GM19035 (cell line): ENCODE results near the gene GPT2.
A peak's percentile ranks its signal among the peaks of the same experiment; 100 is the strongest.
"Not testable (repeated sequence)": the region's sequence is repeated elsewhere in the genome, so short reads cannot be mapped to it uniquely, and the experiment has no call there.

ENCODE experiments used
- ATAC-seq: cut with Tn5 transposase; IDR thresholded peaks from one replicate; pipeline ENCODE4 v1.9.1; 2021; ENCODE audit not compliant: unreplicated experiment

The GPT2 gene

GRCh38 chr16:46918905-46919792 lies 35.0 kb downstream of the GPT2 start:
- peak; percentile 92 for ATAC-seq

GRCh38 chr16:46920402-46921068 lies 36.4 kb downstream of the GPT2 start:
- ATAC-seq: no peak

GRCh38 chr16:46922239-46922638 lies 38.1 kb downstream of the GPT2 start:
- ATAC-seq: no peak

- ATAC-seq: no peak
Measured at GRCh38 chr16:46923513-46924295, 39.5 kb downstream of the GPT2 start.

- no peak for ATAC-seq
Measured at GRCh38 chr16:46924402-46924801, 40.2 kb downstream of the GPT2 start.

GRCh38 chr16:46926470-46927225 lies 42.5 kb downstream of the GPT2 start:
- no peak for ATAC-seq

- ATAC-seq: no peak
Measured at GRCh38 chr16:46927273-46927672, 43.1 kb downstream of the GPT2 start.

GRCh38 chr16:46928811-46929210 lies 44.6 kb downstream of the GPT2 start:
- no peak for ATAC-seq

- ATAC-seq: no peak
Measured at GRCh38 chr16:46929378-46930332, 45.5 kb downstream of the GPT2 start.

GRCh38 chr16:46930861-46931260 lies 46.7 kb downstream of the GPT2 start:
- ATAC-seq: no peak

- no peak for ATAC-seq
Measured at GRCh38 chr16:46932802-46933201, 48.6 kb downstream of the GPT2 start.

- ATAC-seq: no peak
Measured at GRCh38 chr16:46937536-46937935, 53.4 kb downstream of the GPT2 start.

GRCh38 chr16:46944713-46945112 lies 60.6 kb downstream of the GPT2 start:
- not testable (repeated sequence) for ATAC-seq

- peak; percentile 75 for ATAC-seq
Measured at GRCh38 chr16:46947900-46948547, 63.9 kb downstream of the GPT2 start.

- no peak for ATAC-seq
Measured at GRCh38 chr16:46948548-46949166, 64.5 kb downstream of the GPT2 start.

GRCh38 chr16:46949241-46949892 lies 65.2 kb downstream of the GPT2 start:
- ATAC-seq: peak; percentile 50

GRCh38 chr16:46950009-46950408 lies 65.8 kb downstream of the GPT2 start:
- no peak for ATAC-seq

GRCh38 chr16:46954562-46954961 lies 70.4 kb downstream of the GPT2 start:
- ATAC-seq: no peak
